ENCODE data around the gene TAF10.

The TAF10 gene

DNA sequence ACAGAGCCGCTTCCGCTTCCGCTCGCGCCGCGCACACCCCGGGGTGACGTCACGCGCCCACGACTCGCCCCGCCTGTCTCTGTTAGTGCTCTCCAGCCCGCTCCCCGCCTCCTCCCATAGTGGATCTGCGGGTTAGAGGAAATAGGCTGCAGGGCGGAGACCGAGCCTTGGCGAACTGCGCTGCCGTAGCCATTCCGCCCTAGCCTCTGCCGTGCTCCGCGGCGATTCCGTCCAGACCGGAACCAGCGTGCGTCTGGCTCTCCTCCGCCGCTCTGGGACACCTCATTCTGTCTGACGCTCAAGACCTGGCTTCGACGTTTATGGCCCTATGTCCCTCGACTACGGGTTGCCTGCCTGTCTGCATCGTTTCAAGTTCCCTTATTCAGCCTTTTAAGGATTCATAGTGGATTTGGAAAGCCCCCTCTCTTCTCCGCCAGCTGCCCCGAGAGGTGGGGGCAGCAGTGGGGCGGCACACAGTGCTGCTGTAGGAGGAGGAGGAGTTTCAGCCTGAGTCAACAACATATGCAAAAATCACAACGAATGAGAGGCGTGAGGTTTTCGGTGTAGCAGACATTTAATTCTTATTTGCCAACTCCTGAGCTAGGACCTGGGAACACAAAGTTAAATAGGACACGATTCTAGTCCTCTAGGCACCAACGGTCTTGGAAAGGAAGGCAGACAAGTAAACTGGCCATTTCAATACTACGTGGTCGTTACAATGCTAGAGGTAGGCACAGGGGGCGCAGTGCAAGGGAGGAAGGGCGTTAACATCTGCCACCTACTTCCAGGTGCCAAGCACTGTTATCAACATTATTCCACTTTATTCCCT lies at the start of gene TAF10:
TAF10 (minus strand) TSS at position 4 of the 829 bp plus-strand sequence. CDS start 27 bp downstream, outside the sequence.
- TF ChIP-seq, protein P1, sequence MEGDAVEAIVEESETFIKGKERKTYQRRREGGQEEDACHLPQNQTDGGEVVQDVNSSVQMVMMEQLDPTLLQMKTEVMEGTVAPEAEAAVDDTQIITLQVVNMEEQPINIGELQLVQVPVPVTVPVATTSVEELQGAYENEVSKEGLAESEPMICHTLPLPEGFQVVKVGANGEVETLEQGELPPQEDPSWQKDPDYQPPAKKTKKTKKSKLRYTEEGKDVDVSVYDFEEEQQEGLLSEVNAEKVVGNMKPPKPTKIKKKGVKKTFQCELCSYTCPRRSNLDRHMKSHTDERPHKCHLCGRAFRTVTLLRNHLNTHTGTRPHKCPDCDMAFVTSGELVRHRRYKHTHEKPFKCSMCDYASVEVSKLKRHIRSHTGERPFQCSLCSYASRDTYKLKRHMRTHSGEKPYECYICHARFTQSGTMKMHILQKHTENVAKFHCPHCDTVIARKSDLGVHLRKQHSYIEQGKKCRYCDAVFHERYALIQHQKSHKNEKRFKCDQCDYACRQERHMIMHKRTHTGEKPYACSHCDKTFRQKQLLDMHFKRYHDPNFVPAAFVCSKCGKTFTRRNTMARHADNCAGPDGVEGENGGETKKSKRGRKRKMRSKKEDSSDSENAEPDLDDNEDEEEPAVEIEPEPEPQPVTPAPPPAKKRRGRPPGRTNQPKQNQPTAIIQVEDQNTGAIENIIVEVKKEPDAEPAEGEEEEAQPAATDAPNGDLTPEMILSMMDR (IDR thresholded peaks at IDR 0.05; ENCODE audit: low read depth, low read length, missing control alignments) = peak; percentile 67
- H3K4me3 ChIP-seq (ENCODE audit: low read depth, low read length) = peak within 1 kb of the TSS; percentile 87
- DNase-seq (ENCODE audit: low read depth) = peak; percentile 81

DNA sequence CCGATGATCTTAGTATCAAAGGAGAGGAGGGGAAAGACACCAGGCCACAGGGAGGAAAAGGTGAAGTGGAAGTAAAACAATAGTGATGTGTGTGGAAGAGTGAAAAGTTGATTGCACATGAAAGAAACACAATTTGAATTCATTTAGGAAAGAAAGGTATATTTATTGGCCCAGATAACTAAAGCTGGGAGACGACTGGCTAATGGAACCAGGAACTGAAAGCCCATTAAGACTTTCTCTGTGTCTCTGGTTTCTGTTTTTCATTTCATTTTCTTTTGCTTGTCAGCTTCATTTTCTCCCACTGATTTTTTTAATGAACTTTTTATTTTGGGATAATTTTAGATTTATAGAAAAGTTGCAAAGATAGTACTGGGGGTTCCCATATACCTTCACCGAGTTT lies 48.7 kb upstream of the TAF10 start:
- DNase-seq (ENCODE audit: low read depth) = no peak
- no peak overlapping the region for H3K4me3 ChIP-seq (ENCODE audit: low read depth, low read length)
- TF ChIP-seq, protein P1 (IDR thresholded peaks at IDR 0.05; ENCODE audit: low read depth, low read length, missing control alignments) = no peak

DNA sequence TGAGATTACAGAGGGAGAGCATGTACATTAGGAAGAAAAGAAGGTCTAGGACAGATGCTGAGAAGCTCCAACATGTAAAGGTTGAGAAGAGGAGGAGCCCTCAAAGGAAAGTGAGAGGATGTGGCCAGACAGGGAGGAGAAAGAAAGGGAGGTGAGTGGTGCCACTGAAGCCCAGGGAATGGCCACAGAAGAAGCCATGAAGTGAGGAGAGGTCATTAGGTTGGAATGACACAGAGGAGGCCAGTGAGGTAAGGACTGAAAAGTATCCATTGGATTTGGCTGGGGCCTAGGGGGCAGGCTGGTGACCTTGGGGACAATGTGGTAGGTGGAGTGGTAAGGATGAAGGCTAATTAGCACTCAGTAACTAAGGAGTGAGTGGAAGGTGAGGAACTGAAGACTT lies 46.6 kb upstream of the TAF10 start:
- no peak for DNase-seq (ENCODE audit: low read depth)
- TF ChIP-seq, protein P1 (IDR thresholded peaks at IDR 0.05; ENCODE audit: low read depth, low read length, missing control alignments) = no peak
- H3K4me3 ChIP-seq (ENCODE audit: low read depth, low read length) = no peak overlapping the region

DNA sequence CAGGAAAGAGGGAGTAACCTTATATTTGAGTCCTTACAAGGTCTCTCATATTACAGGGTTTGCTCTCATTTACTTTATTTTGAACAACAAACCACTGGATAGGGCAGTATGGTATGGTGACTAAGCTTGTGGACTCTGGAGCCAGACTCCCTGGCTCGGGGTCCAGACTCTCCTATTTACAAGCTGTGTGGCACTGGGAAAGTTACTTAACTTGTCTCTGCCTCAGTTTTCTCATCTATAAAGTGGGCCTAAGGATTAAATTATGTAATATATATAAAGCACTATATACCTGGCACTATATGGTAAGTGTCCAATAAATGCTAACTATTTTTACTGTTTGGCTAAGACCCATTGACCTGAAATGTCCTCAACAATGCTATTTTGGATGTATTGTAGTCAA lies 45.3 kb upstream of the TAF10 start:
- TF ChIP-seq, protein P1 (IDR thresholded peaks at IDR 0.05; ENCODE audit: low read depth, low read length, missing control alignments) = no peak
- DNase-seq (ENCODE audit: low read depth) = no peak
- no peak overlapping the region for H3K4me3 ChIP-seq (ENCODE audit: low read depth, low read length)

DNA sequence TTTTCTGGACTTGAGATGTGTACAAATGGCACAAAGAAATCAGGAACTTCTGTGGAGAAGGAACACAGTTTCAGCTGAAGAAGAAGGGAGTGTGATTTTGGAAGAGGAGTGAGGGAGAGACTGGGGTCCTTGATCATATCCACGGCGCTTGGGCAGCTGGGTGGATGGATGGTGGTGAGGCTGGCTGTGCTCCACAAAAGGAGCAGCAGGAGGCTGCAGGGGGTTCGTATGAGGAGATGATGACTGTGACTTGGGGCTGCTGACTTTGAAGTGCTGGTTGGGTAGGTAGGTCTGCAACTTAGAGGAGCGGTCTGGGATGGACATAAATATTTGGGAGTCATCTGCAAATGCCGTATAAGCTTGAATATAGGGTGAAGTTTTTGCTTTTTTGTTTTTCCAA lies 44.9 kb upstream of the TAF10 start:
- no peak for DNase-seq (ENCODE audit: low read depth)
- H3K4me3 ChIP-seq (ENCODE audit: low read depth, low read length) = no peak overlapping the region
- TF ChIP-seq, protein P1 (IDR thresholded peaks at IDR 0.05; ENCODE audit: low read depth, low read length, missing control alignments) = no peak

DNA sequence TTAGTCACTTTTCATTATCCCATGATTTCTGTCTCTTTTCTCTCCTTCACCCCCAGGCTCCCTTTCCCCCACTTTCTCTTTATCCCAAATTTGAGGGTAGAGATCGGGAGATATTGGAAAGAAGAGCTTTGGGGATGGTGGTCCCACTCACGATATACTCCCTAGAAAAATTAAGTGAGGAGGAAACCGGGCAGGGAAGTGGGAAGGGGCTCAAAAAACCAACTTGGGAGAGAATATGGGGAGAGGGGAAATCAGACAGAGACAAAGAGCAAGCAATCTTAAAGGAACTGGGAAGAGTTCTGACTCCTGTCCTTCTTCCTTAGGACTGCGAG lies 44.5 kb upstream of the TAF10 start:
- TF ChIP-seq, protein P1 (IDR thresholded peaks at IDR 0.05; ENCODE audit: low read depth, low read length, missing control alignments) = no peak
- DNase-seq (ENCODE audit: low read depth) = no peak
- no peak overlapping the region for H3K4me3 ChIP-seq (ENCODE audit: low read depth, low read length)
